Fibroblast of skin of left biceps (primary cell): Measurements from ENCODE around the gene ARHGAP27.

Source experiments
- DNase-seq, 2 experiments: peaks; one replicate each; pipeline ENCODE4 v3.0.0-alpha.2; 2013; ENCODE audit warnings: low read depth in 2 of 2

ARHGAP27 gene

DNA sequence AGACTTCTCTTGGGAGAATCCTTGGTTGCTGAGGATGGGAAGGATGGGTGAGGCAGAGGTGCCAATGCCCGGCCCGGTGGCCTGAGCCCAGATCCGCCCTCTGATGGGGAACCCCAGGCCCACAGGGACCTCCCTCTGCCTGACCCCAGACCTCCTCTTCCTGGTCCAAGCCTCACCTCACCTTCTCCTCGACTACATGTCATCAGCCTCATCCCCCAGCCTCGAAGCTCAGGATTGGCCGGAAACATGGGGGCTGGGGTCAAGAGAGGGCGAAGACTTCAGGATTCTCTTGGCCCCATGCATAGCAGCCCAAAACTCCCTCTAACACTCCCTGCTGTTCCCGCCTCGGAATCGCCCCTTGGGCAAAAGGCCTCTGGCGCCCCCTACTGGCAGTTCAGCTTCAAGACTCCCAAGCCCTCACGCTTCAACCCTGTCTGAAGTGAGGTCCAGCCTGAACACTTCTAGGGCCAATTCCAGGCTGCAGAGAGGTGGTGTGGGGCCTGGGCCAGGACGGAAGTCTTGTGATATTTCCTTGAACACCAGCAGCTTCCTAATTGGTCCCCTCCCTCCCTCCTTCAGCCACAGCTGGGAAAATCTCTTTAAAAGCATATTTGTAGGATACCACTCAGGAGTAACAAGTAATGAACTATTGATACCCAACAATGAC lies 47.2 kb downstream of the ARHGAP27 start:
- DNase-seq, result peak; percentile 34 to 36

DNA sequence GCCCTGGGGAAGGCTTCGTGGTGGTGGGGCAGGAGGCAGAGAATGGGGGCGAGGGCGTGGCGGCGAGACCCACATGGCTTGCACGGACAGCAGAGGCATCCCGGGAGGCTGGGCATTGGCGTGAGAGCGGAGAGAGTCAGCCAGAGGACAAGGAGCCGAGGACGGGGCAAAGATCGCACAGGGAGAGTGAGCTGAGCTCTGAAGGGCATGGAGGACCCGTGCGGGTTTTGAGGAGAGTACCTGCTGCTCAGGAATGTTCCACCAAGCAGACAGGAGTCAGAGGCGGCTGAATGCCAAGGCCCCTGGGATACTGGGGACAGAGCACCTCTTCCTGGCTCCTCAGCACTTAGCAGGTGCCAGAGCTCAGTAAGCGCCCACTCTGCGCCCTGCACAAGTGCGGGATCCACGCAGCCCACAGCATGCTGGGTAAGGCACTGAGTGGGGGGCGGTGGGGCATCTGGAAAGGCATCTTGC lies 47.8 kb downstream of the ARHGAP27 start:
- no peak for DNase-seq

- DNase-seq, result no peak
Observed at GRCh38 chr17:45384047-45384788, 48.5 kb downstream of the ARHGAP27 start.

- no peak for DNase-seq
Observed at GRCh38 chr17:45383003-45383402, 49.7 kb downstream of the ARHGAP27 start.

DNA sequence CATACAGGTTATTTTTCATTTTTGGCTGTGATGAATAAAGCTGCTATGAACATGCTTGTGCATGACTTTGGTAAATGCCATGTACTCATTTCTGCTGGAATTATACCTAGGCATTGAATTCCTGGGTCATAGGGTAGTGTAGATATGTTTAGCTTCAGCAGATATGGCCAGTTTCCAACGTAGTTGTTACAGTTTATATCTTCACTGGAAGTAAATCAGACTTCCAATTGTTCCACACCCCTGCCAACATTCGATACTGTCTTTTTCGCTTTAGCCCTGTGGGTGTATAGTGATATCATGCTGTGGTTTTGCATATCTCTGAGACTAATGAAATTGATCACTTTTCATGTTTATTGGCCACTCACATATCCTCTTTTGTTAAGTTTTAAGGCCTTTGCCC lies 50.4 kb downstream of the ARHGAP27 start:
- no peak for DNase-seq

GRCh38 chr17:45380991-45381390 lies 51.7 kb downstream of the ARHGAP27 start:
- no peak for DNase-seq

- no peak for DNase-seq
Observed at GRCh38 chr17:45380046-45380765, 52.5 kb downstream of the ARHGAP27 start.

DNA sequence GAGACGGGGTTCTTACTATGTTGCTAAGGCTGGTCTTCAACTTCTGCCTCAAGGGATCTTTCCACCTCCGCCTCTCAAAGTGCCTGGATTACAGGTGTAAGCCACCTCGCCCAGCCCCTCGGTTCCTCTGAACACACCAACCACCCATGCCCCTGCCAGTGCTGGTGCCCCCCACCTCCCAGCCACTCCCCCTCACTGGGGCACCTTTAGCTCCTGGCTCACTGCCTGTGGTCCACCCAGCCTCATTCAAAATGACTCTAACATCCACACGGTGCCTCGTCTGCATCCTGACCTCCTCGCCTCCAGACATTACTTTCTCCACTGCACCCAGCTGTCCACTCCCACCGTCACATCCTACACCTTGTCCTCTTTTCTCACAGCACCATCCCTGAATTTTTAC lies 55.3 kb downstream of the ARHGAP27 start:
- no peak for DNase-seq

DNA sequence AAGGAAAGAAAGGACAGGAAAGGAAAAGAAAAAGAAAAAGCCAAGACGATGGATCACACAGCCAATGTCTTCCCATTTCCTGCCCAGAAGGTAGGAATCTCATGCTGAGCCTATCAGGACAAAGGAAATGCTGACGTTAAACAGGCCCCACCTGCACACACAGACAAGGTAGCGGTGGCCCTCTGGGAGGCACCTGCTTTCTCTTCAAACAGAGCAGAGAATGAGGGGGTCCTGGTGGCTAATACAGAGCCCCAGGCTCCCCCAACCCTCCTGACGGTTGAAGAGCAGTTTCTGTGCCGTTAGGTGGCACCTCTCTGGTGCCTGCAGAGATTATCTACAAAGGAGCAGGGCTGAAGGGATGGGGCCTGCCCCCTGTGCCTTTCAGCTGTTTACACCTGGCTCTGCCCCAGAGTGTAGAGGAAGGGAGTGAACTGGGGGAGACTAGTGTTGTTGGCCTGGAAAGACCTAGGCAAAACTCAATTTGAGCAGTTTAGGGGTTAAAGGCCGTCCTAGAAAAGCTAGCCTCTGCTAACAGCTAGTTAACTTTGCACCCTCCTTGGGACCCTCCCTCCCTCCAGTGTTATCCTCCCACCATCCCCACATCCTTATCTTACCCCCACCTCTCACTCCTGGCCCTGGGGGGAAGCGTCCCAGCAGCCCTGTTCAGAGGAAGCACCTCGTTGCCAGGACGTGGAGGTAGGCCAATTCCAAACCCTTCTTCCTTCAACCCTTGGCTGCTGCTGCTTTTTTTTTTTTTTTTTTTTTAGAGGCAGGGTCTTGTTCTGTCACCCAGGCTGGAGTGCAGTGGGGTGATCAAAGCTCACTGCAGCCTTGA lies 56.3 kb downstream of the ARHGAP27 start:
- DNase-seq, result no peak

- no peak for DNase-seq
Observed at GRCh38 chr17:45374501-45374900, 58.2 kb downstream of the ARHGAP27 start.

DNA sequence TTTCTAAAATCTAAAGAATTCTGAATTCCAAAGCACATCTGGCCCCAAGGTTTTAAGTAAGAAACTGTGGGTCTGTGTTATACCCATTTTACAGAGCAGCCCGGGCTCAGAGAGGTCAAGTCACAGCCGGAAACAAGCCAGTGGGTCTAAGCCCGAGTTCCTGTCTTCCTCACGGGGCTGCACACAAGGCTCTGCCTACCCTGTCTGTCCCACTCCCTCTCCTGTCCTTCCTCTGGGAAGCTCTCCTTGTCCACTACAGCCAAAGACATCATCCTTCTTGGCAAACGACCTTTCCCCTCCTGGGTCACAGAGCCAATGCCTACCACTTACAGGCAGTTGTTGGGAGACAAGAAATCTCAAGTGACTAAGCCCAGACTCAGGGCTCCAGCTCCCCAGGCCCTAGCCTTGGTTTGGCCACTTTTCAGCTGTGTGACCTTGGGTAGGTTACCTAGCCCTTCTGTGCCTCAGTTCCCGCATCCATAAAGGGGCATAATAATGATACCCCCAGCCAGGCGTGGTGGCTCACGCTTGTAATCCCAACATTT lies 60.3 kb downstream of the ARHGAP27 start:
- DNase-seq, result no peak

- peak; percentile 92 to 93 for DNase-seq
Observed at GRCh38 chr17:45371414-45372324, 61.0 kb downstream of the ARHGAP27 start.

- DNase-seq, result no peak
Observed at GRCh38 chr17:45370949-45371413, 61.7 kb downstream of the ARHGAP27 start.

DNA sequence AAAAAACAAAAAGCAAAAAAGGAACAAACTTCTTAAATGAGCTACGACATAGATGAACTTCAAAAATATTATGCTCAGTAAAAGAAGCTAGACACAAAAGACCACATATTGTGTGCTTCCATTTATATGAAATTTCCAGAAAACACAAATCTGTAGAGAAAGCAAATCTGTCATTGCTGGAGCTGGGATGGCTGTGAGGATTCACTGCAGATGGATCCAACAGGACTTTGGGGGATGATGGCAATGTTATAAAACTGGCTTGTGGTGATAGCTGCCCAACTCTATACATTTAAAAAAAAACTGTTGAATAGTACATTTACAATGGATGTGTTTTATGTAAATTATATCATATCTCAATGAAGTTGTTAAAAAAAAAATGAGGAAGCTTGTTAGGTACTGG lies 63.2 kb downstream of the ARHGAP27 start:
- no peak for DNase-seq

GRCh38 chr17:45368651-45369050 lies 64.0 kb downstream of the ARHGAP27 start:
- peak; percentile 76 to 83 for DNase-seq

DNA sequence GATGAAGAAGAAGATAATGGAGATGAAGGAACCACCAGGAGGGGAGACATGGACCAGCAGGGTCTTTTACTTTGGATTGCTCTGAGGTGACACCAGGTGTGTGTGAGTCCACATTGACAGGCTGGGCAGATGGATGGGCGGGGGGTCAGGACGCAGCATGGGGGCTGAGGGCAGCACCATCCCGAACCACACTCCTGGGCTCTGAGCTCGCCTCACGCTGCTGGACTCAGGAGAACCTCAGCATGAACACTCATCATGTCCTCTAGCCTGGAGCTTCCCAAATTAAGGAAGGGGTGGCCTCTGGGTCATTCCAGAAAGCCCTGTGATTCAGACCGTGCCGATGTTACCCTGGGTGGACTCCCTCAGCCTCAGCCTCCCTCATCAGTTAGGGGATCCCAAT lies 65.5 kb downstream of the ARHGAP27 start:
- no peak for DNase-seq

- no peak for DNase-seq
Observed at GRCh38 chr17:45366691-45367090, 66.0 kb downstream of the ARHGAP27 start.

- DNase-seq, result no peak
Observed at GRCh38 chr17:45366049-45366448, 66.6 kb downstream of the ARHGAP27 start.

DNA sequence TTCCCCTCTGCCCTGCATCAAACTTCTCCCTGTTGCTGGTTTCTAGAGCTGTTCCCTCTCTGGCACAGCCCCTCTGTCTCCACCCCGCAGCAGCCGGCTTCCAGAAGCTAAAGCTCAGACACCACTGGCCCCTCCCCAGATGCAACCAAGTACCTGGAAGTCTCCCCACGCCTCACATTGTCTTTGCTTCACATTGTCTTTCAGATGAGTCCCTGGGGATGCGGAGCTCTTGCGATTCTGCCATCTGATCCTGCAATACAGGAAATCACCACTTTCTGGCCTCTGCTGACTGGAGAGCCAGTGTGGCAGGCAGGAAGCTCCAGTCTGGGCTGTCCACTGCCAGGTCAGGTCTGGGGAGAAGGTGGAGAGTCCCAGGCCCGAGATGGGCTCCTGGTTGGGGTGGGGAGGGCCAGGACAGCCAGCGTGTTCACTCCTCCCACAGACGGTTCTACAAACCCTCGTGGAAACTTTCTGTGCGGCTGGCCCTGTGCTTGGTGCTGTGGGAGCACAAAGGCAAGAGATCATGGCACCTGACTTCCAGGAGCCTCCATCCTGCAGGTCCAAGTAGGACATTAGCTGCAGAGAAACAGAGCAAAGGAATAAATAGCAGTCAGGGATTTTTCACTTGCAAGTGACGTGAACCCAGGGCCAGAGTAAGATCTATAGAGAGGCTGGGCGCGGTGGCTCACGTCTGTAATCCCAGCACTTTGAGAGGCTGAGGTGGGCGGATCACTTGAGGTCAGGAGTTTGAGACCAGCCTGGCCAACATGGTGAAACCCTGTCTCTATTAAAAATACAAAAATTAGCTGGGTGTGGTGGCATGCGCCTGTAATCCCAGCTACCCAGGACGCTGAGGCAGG lies 67.9 kb downstream of the ARHGAP27 start:
- DNase-seq, result no peak
